SK-N-MC (cell line): ENCODE data around the gene GINS2.

Experiments used
- EZH2 ChIP-seq: fragments of 200-600 bp; sonication (generic); IDR thresholded peaks from one replicate; pipeline ENCODE4 v1.6.1; 2017; ENCODE audit warnings: antibody characterized with exemption
- POLR2AphosphoS5 ChIP-seq: IDR thresholded peaks from 2 replicates; pipeline ENCODE4 v1.6.1; 2012; ENCODE audit warnings: mild to moderate bottlenecking, low read depth, low read length, borderline replicate concordance

DNA sequence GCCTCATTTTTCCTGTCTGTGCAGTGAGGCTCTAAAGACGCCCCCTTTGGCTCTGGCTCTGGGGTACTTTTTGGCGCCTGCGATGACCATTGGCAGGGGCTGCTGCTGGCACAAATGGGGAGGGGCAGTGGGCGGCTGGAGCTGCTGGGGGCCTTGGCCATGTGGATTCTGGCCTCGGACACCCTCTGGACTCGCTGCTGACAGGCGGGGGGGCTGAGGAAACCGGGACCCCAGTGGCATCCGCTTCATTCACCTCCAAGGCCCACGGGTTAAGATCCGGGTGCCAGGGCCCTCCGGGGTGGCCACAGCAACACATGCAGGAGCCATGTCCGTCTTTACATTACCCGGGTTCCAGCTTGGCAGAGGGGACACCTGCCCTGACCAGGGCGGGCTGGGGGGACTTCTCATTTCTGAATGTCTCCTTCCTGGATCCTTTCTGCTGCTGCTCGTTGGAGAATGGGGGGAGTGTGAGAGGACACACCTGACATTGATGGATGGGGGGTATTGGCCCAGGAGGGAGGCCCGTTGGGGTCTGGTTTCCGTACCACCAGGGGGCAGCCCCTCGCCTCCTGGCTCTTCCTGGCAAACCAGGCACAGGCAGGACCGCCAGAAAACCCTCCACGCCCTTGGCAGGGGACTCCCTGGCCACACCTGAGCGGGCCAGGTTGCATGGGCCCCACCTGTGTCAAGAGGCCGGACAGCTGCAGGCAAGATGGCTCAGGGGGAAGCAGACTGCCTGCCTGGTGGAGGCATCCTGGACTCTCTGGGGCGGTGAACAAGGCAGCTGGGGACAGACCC lies 53.8 kb downstream of the GINS2 start:
- TF ChIP-seq EZH2 = no peak
- TF ChIP-seq POLR2AphosphoS5 = no peak
